Measurements from ENCODE around the gene SPOCD1. TPM values are rescaled to one million over a fixed set of nuclear protein-coding genes. Genes with fewer than 3 reads are reported as not detected.

The SPOCD1 gene
- total and polyA plus RNA-seq, 2 experiments from 2014 or later = 1.4 to 7.3 TPM

DNA sequence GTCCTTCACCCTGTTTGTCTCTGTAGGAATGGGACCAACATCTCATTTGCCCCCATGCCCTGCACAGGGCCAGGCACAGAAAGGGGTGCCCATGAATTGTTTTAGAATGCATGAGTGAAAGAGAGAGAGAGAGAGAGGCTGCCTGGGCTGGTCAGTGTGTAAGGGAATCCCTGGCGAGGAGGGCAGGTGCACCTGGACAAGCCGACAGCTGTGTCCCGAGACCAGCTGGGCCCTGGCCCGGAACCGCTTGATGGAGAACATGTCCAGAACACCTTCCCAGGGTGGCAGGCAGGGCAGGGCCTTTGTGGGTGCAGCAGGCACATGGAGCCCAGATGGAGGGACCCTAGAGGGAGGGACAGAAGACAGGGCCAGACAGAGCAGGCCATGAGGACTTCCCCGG lies 22.7 kb downstream of the SPOCD1 start:
- TF ChIP-seq, protein P1, sequence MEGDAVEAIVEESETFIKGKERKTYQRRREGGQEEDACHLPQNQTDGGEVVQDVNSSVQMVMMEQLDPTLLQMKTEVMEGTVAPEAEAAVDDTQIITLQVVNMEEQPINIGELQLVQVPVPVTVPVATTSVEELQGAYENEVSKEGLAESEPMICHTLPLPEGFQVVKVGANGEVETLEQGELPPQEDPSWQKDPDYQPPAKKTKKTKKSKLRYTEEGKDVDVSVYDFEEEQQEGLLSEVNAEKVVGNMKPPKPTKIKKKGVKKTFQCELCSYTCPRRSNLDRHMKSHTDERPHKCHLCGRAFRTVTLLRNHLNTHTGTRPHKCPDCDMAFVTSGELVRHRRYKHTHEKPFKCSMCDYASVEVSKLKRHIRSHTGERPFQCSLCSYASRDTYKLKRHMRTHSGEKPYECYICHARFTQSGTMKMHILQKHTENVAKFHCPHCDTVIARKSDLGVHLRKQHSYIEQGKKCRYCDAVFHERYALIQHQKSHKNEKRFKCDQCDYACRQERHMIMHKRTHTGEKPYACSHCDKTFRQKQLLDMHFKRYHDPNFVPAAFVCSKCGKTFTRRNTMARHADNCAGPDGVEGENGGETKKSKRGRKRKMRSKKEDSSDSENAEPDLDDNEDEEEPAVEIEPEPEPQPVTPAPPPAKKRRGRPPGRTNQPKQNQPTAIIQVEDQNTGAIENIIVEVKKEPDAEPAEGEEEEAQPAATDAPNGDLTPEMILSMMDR (IDR thresholded peaks at IDR 0.05; ENCODE audit: low read depth, low read length) = no peak
- Histone ChIP-seq H3K9me3 (ENCODE audit: low read depth) (no peaks in the 10 kb centered on the region), H3K4me3 (no peak overlapping the region), H3K27me3 (no peaks in the 10 kb centered on the region), H3K27ac (no peak overlapping the region), H3K36me3 (no peaks in the 10 kb centered on the region), H3K4me1 (ENCODE audit: low read depth) (no peaks in the 10 kb centered on the region)
- no peak for DNase-seq (ENCODE audit: low read depth in 1 of 2, low spot score in 1 of 2)

- TF ChIP-seq, protein P1 (IDR thresholded peaks at IDR 0.05; ENCODE audit: low read depth, low read length) = no peak
- Histone ChIP-seq H3K4me3 (no peak overlapping the region), H3K4me1 (ENCODE audit: low read depth) (no peaks in the 10 kb centered on the region), H3K27me3 (no peaks in the 10 kb centered on the region), H3K27ac (no peak overlapping the region), H3K9me3 (ENCODE audit: low read depth) (no peaks in the 10 kb centered on the region), H3K36me3 (no peaks in the 10 kb centered on the region)
- no peak for DNase-seq (ENCODE audit: low read depth in 1 of 2, low spot score in 1 of 2)
These were observed 23.3 kb downstream of the SPOCD1 start for GRCh38 chr1:31792541-31792940.

GRCh38 chr1:31792116-31792515 lies 23.7 kb downstream of the SPOCD1 start:
- H3K4me3 ChIP-seq = no peak overlapping the region
- TF ChIP-seq, protein P1 (IDR thresholded peaks at IDR 0.05; ENCODE audit: low read depth, low read length) = no peak
- H3K27me3 ChIP-seq = no peaks in the 10 kb centered on the region
- H3K9me3 ChIP-seq (ENCODE audit: low read depth) = no peaks in the 10 kb centered on the region
- H3K27ac ChIP-seq = no peak overlapping the region
- H3K4me1 ChIP-seq (ENCODE audit: low read depth) = no peaks in the 10 kb centered on the region
- DNase-seq (ENCODE audit: low read depth in 1 of 2, low spot score in 1 of 2) = no peak
- H3K36me3 ChIP-seq = no peaks in the 10 kb centered on the region

DNA sequence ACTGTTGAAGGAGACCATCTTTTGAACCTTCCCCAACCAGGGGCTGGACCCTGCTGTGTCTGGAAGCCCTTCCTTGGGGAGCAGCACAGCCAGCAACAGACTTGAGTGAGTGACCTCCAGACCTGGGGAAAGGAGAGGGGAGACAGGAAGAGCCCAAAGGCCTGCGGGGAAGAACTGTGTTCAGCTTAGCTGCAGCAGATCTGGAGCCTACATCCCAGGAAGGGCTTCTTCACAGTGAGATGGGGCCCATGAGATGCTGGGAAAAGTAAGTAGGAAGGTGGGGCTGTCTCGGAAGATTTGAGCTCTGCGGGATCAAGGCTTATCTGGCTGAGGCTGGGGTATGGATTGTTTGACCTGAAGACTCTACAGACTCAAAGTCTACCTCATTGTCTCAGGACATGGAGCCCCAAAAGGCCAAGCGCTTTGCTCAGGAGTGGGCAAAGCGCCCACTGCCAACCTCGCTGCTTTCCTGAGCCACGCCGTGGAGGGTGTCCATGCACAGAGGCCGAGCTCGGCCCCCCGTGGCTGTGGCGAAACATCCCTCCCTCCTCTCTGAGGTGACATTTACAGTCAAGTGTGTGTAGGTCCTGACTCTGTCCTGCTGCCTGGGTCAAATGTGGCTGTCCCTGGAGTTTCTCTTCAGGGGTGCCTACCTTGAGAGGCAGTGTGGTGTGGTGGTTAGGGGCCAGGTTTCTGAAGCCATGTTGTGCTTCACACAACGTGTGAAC lies 24.5 kb downstream of the SPOCD1 start:
- DNase-seq (ENCODE audit: low read depth in 1 of 2, low spot score in 1 of 2) = no peak
- Histone ChIP-seq H3K9me3 (ENCODE audit: low read depth) (no peaks in the 10 kb centered on the region), H3K27ac (no peak overlapping the region), H3K36me3 (no peaks in the 10 kb centered on the region), H3K4me3 (no peak overlapping the region), H3K27me3 (no peaks in the 10 kb centered on the region), H3K4me1 (ENCODE audit: low read depth) (no peaks in the 10 kb centered on the region)
- TF ChIP-seq, protein P1 (IDR thresholded peaks at IDR 0.05; ENCODE audit: low read depth, low read length) = no peak

- no peak for DNase-seq (ENCODE audit: low read depth in 1 of 2, low spot score in 1 of 2)
These were observed 25.2 kb downstream of the SPOCD1 start for GRCh38 chr1:31790641-31791091.

More at GRCh38 chr1:31790641-31791091, 25.2 kb downstream of the SPOCD1 start:
- no peaks in the 10 kb centered on the region for H3K27me3 ChIP-seq
- H3K4me1 ChIP-seq (ENCODE audit: low read depth) = no peaks in the 10 kb centered on the region
- H3K36me3 ChIP-seq = no peaks in the 10 kb centered on the region
- TF ChIP-seq, protein P1 (IDR thresholded peaks at IDR 0.05; ENCODE audit: low read depth, low read length) = no peak
- no peak overlapping the region for H3K4me3 ChIP-seq
- H3K27ac ChIP-seq = no peak overlapping the region
- H3K9me3 ChIP-seq (ENCODE audit: low read depth) = no peaks in the 10 kb centered on the region
